Urinary bladder (tissue), 4 donors: ENCODE data around the gene UGT1A6. TPM values are rescaled to one million over a fixed set of nuclear protein-coding genes. Genes with fewer than 3 reads are reported as not detected.
"Not testable (repeated sequence)": the region's sequence is repeated elsewhere in the genome, so short reads cannot be mapped to it uniquely, and the experiment has no call there.

Experiments used
- DNase-seq: peaks from one replicate; pipeline ENCODE4 v3.0.0-alpha.2; 2015; ENCODE audit errors: extremely low spot score
- H3K27ac ChIP-seq: one replicate; pipeline ENCODE4 v1.5.1; 2013; ENCODE audit warnings: low read depth, mild to moderate bottlenecking, moderate library complexity
- H3K36me3 ChIP-seq: one replicate; pipeline ENCODE4 v1.6.1; 2013; ENCODE audit warnings: mild to moderate bottlenecking, moderate library complexity; ENCODE audit not compliant: insufficient read depth
- H3K4me1 ChIP-seq: one replicate; pipeline ENCODE4 v1.6.1; 2013; ENCODE audit warnings: mild to moderate bottlenecking, moderate library complexity; ENCODE audit not compliant: insufficient read depth
- H3K4me3 ChIP-seq: one replicate; pipeline ENCODE4 v1.5.1; 2013; ENCODE audit warnings: low read depth, low read length
- WGBS: extraction: QIAGEN DNeasy Blood & Tissue Kit; methylation state at CpG from one replicate; pipeline ENCODE4 v1.1.7; 2013; 5-methylcytosine and 5-hydroxymethylcytosine counted together
- polyA plus RNA-seq: library from polyadenylated mRNA; stranded (reverse); fragments of 200-250 nt; gene quantifications from one replicate; pipeline ENCODE4 v1.2.3, GENCODE V29; 2013
- total RNA-seq: library from RNA; depleted of rRNA; stranded (reverse); fragments of >200 nt; gene quantifications from one replicate; pipeline ENCODE4 v1.2.3, GENCODE V29; 2014
- donor health status: healthy with polysubstance abuse.
- donor health status: healthy.

The UGT1A6 gene
- total and polyA plus RNA-seq, 2 donors, result 17.6 to 19.9 TPM

DNA sequence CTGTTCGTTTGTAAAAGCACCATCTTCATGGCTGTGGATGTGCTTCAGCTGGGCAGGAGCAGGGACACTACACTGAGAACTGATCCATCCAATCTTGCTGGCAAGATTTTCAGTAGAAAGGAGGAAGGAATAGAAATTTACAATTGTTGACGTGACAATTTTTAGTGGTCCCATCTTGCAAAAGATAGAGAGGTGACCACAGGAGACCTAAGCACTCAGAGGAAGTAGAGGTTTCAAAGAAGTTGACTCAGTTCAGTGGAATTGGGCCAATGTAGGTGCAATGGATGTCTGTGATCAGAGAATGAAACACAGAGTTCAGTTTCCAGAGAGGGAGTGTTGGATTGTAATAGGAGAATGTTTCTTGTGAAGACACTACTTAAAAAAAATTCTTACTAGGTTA, 21.4 kb downstream of the UGT1A6 start:
- H3K36me3 ChIP-seq, result no peaks in the 10 kb centered on the region
- no peaks in the 10 kb centered on the region for H3K4me1 ChIP-seq
- H3K4me3 ChIP-seq, result no peak overlapping the region
- no peak overlapping the region for H3K27ac ChIP-seq
- WGBS, result 75% methylated on average over 2 of the region's 2 CpGs
- no peak for DNase-seq

DNA sequence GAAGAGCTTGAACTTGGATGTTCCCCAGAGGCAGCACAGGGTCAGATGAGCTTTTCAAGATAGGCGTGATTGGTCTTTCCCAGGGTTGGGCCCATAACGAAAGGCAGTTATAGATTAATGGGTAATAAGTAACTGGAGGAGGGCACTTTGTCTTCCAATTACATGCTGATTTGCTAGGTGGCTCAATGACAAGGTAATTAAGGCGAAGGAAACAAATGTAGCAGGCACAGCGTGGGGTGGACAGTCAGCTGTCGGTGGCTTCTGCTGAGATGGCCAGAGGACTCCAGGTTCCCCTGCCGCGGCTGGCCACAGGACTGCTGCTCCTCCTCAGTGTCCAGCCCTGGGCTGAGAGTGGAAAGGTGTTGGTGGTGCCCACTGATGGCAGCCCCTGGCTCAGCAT, 25.9 kb downstream of the UGT1A6 start, which contains the start of gene UGT1A4:
UGT1A4 (plus strand) TSS at position 185 of the 400 bp plus-strand sequence; CDS start at position 270, 85 bp downstream.
- DNase-seq, result no peak
- WGBS, result 79% methylated on average over 7 of the region's 7 CpGs
- H3K4me3 ChIP-seq, result no peak within 1 kb of the TSS

DNA sequence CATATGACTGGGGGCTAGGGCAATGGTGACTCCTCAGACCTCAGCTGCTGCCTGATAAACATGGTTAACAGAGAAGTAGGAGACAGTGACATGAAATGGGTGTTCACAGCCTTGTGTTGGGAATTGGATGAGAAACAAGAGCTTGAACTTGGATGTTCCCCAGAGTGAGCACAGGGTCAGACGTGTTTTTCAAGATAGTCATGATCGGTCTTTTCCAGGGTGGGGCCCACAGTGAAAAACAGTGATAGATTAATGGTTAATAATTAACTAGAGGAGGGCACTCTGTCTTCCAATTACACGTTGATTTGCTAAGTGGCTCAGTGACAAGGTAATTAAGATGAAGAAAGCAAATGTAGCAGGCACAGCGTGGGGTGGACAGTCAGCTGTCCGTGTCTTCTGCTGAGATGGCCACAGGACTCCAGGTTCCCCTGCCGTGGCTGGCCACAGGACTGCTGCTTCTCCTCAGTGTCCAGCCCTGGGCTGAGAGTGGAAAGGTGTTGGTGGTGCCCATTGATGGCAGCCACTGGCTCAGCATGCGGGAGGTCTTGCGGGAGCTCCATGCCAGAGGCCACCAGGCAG, 36.1 kb downstream of the UGT1A6 start, which contains the start of gene UGT1A3:
UGT1A3 (plus strand) TSS at position 320 of the 579 bp plus-strand sequence; CDS start at position 405, 85 bp downstream.
- no peaks in the 10 kb centered on the region for H3K4me1 ChIP-seq
- no peaks in the 10 kb centered on the region for H3K36me3 ChIP-seq
- DNase-seq, result no peak
- H3K4me3 ChIP-seq, result no peak within 1 kb of the TSS
- H3K27ac ChIP-seq, result no peak within 1 kb of the TSS
- 77% methylated on average over 8 of the region's 8 CpGs for WGBS

More for the DNA sequence above, 25.9 kb downstream of the UGT1A6 start, which contains the start of gene UGT1A4:
- Histone ChIP-seq H3K27ac (no peak within 1 kb of the TSS), H3K4me1 (no peaks in the 10 kb centered on the region), H3K36me3 (no peaks in the 10 kb centered on the region)

DNA sequence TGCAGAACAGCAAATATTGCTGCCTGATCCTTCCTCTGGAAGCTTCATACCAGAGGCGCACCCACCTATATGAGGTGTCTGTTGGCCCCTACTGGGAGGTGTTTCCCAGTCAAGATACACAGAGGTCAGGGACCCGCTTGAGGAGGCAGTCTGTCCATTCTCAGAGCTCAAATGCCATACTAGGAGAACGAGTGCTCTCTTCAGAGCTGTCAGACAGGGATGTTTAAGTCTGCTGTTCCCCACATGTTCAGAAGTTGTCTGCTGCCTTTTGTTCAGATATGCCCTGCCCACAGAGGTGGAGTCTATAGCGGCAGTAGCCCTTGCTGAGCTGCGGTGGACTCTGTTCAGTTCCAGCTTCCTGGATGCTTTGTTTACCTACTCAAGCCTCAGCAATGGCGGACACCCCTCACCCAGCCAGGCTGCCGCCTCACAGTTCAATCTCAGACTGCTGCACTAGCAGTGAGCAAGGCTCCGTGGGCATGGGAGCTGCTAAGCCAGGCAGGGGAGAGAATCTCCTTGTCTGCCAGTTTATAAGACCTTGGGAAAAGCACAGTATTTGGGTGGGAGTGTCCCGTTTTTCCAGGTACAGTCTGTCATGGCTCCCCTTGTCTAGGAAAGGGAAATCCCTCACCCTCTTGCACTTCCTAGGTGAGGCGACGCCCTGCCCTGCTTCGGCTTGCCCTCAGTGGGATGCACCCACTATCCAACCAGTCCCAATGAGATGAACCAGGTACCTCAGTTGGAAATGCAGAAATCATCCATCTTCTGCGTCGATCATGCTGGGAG, 44.4 kb downstream of the UGT1A6 start:
- H3K36me3 ChIP-seq, H3K4me1 ChIP-seq, H3K4me3 ChIP-seq, DNase-seq: not testable (repeated sequence)
- H3K27ac ChIP-seq, result peak overlapping the region; percentile 10
- 81% methylated on average over 14 of the region's 14 CpGs for WGBS

DNA sequence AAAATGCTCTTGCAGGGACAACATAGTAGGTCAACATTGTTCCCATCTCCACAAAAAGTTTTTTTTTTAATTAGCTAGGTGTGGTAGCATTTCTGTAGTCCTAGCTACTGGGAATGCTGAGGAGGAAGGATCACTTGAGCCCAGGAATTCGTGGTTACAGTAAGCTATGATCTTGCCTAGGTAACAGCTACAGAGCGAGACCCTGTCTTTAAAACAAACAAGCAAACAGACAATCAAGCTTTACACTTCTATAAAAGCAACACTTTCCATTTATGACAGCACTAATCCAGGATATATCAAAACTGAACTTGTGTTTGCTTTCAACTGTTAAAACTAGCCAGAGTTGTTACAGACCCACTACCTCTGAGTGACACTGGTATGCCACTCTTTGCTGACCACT, 48.2 kb downstream of the UGT1A6 start:
- H3K36me3 ChIP-seq, result no peaks in the 10 kb centered on the region
- no peaks in the 10 kb centered on the region for H3K4me1 ChIP-seq
- H3K4me3 ChIP-seq, result no peak overlapping the region
- DNase-seq, result no peak
- WGBS, result 60% methylated on average over 2 of the region's 2 CpGs
- no peak overlapping the region for H3K27ac ChIP-seq

GRCh38 chr2:233743464-233744259, 51.0 kb downstream of the UGT1A6 start:
- WGBS, result 93% methylated on average over 45 of the region's 46 CpGs
- Histone ChIP-seq H3K27ac (no peak overlapping the region), H3K4me1 (no peaks in the 10 kb centered on the region), H3K36me3 (no peaks in the 10 kb centered on the region), H3K4me3 (no peak overlapping the region)
- DNase-seq, result no peak

DNA sequence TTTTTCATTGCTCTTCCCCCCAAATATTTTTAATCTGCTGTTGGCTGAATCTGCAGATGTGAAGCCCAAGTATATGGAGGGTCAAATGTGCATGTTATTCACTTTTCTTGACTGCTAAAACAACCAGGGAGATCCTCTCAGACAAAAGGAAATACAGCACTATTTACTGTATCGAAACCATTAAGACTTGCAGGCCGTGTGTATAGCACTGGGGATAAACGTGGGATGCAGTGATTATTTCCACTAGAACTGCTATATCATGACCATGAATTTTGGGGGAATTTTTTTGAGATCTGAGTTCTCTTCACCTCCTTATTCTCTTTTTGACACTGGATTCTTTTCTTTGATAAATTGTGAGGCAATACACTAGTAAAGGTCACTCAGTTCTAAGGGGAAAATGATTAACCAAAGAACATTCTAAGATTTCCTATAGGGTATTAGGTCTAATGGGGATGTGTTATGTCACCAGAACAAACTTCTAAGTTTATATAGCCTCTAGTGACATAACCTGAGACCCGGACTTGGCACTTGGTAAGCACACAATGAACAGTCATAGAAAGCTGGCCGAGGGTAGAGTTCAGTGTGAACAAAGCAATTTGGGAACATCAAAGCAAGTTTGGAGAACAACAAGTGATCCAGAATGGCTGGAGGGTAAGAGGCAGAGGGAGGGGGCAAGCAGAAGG, 52.5 kb downstream of the UGT1A6 start:
- no peak for DNase-seq
- H3K4me1 ChIP-seq, result no peaks in the 10 kb centered on the region
- H3K36me3 ChIP-seq, result no peaks in the 10 kb centered on the region
- 70% methylated on average over 5 of the region's 5 CpGs for WGBS
- H3K27ac ChIP-seq, result no peak overlapping the region
- H3K4me3 ChIP-seq, result no peak overlapping the region

DNA sequence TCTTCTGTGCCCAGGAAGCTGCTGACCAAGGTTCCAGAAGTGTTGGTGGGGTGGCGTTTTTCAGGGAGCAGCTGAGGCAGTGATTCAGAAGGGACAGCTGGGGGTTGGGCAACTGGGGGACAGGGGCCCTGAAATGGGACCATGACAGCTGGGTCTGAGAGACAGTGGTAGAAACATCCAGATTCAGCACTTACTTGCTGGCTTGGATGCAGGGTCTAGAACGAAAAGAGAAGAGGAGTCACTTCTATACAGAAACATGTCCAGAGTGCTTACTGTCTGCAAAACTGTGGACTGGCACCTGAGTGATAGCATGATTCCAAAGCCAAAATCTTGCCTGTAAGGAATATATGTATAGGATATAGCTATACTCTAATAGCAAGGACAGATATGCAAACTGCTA, 53.1 kb downstream of the UGT1A6 start:
- H3K36me3 ChIP-seq, DNase-seq, H3K4me3 ChIP-seq, H3K27ac ChIP-seq, H3K4me1 ChIP-seq: not testable (repeated sequence)
- WGBS, result 67% methylated on average over 2 of the region's 2 CpGs

GRCh38 chr2:233746475-233747282, 54.0 kb downstream of the UGT1A6 start:
- WGBS, result 76% methylated on average over 10 of the region's 10 CpGs
- no peak overlapping the region for H3K27ac ChIP-seq

GRCh38 chr2:233747283-233747544, 54.5 kb downstream of the UGT1A6 start:
- H3K27ac ChIP-seq, result no peak overlapping the region
- DNase-seq, result no peak
- H3K36me3 ChIP-seq, result no peaks in the 10 kb centered on the region
- WGBS, result 85% methylated on average over 6 of the region's 6 CpGs
- H3K4me1 ChIP-seq, result no peaks in the 10 kb centered on the region
- H3K4me3 ChIP-seq, result no peak overlapping the region

More at GRCh38 chr2:233746475-233747282, 54.0 kb downstream of the UGT1A6 start:
- no peaks in the 10 kb centered on the region for H3K4me1 ChIP-seq
- no peak overlapping the region for H3K4me3 ChIP-seq
- no peaks in the 10 kb centered on the region for H3K36me3 ChIP-seq
- DNase-seq, result no peak

DNA sequence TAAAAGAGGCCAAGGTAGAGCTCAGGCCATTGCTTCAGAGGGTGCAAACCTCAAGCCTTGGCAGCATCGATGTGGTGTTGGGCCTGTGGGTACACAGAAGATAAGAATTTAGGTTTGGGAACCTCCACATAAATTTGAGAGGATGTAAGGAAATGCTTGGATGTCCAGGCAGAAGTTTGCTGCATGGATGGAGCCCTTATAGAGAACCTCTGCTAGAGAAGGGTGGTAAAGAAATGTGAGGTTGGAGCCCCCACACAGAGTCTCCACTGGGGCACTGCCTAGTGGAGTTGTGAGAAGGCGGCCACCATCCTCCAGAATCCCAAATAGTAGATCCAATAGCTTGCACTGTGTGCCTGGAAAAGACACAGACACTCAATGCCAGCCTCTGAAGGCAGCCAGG, 58.0 kb downstream of the UGT1A6 start:
- H3K4me1 ChIP-seq, DNase-seq, H3K27ac ChIP-seq, H3K4me3 ChIP-seq, H3K36me3 ChIP-seq: not testable (repeated sequence)
- 79% methylated on average over 2 of the region's 2 CpGs for WGBS

- DNase-seq, H3K4me1 ChIP-seq, H3K4me3 ChIP-seq, H3K36me3 ChIP-seq, H3K27ac ChIP-seq: not testable (repeated sequence)
- 69% methylated on average over 2 of the region's 2 CpGs for WGBS
Observed at GRCh38 chr2:233751212-233752009, 58.7 kb downstream of the UGT1A6 start.
